Neural progenitor cell (in vitro differentiated cells): ENCODE data around the gene FHOD1. TPM values are rescaled to one million over a fixed set of nuclear protein-coding genes. Genes with fewer than 3 reads are reported as not detected.

Experiments
- DNase-seq: peaks from one replicate; pipeline ENCODE4 v3.0.0-alpha.2; 2016; ENCODE audit warnings: low spot score
- H2AFZ ChIP-seq: fragments of 200-600 bp; sonication (generic); replicated peaks from 2 replicates; pipeline ENCODE4 v1.6.1; 2016; ENCODE audit warnings: antibody characterized with exemption
- H3F3A ChIP-seq: fragments of 200-600 bp; sonication (generic); 2 replicates; pipeline ENCODE4 v1.6.1; 2016; ENCODE audit warnings: antibody characterized with exemption, low read depth
- H3K27ac ChIP-seq: fragments of 200-600 bp; sonication (generic); 2 replicates; pipeline ENCODE4 v1.5.1; 2016; ENCODE audit warnings: mild to moderate bottlenecking
- H3K27me3 ChIP-seq: fragments of 200-600 bp; sonication (generic); 2 replicates; pipeline ENCODE4 v1.6.1; 2016; ENCODE audit warnings: mild to moderate bottlenecking, moderate library complexity
- H3K36me3 ChIP-seq: fragments of 200-600 bp; sonication (generic); 2 replicates; pipeline ENCODE4 v1.5.1; 2016
- H3K4me1 ChIP-seq: fragments of 200-600 bp; sonication (generic); 2 replicates; pipeline ENCODE4 v1.6.1; 2016; ENCODE audit warnings: mixed run types
- H3K4me2 ChIP-seq: fragments of 200-600 bp; sonication (generic); 2 replicates; pipeline ENCODE4 v1.6.1; 2016
- H3K4me3 ChIP-seq: fragments of 200-600 bp; sonication (generic); 2 replicates; pipeline ENCODE4 v1.5.1; 2016
- H3K79me2 ChIP-seq: fragments of 200-600 bp; sonication (generic); 2 replicates; pipeline ENCODE4 v1.6.1; 2016; ENCODE audit warnings: low read depth
- H3K9ac ChIP-seq: fragments of 200-600 bp; sonication (generic); 2 replicates; pipeline ENCODE4 v1.6.1; 2016
- H3K9me3 ChIP-seq: fragments of 200-600 bp; sonication (generic); 2 replicates; pipeline ENCODE4 v1.5.1; 2016; ENCODE audit warnings: low read depth
- H4K20me1 ChIP-seq: fragments of 200-600 bp; sonication (generic); 2 replicates; pipeline ENCODE4 v1.6.1; 2016; ENCODE audit warnings: low read depth
- H3K27ac Mint-ChIP-seq: 3 replicates; pipeline ENCODE4 v1.8.0; 2021; ENCODE audit warnings: mixed read lengths
- H3K27me3 Mint-ChIP-seq: 2 replicates; pipeline ENCODE4 v1.8.0; 2022; ENCODE audit warnings: low read depth, mild to moderate bottlenecking, inconsistent platforms, moderate library complexity, mixed read lengths; ENCODE audit not compliant: insufficient read depth
- H3K36me3 Mint-ChIP-seq: 3 replicates; pipeline ENCODE4 v1.8.0; 2021; ENCODE audit warnings: mixed read lengths
- H3K4me1 Mint-ChIP-seq: 3 replicates; pipeline ENCODE4 v1.8.0; 2021; ENCODE audit warnings: mixed read lengths
- H3K4me3 Mint-ChIP-seq: 3 replicates; pipeline ENCODE4 v1.8.0; 2021; ENCODE audit warnings: mild to moderate bottlenecking, moderate library complexity, mixed read lengths
- H3K9me3 Mint-ChIP-seq: 3 replicates; pipeline ENCODE4 v1.8.0; 2020; ENCODE audit warnings: mixed read lengths
- CTCF ChIP-seq: fragments of 200-600 bp; sonication (generic); IDR thresholded peaks from 2 replicates; pipeline ENCODE4 v1.5.1; 2017; ENCODE audit warnings: antibody characterized with exemption, mild to moderate bottlenecking
- EZH2 ChIP-seq: fragments of 200-600 bp; sonication (generic); IDR thresholded peaks from 2 replicates; pipeline ENCODE4 v1.6.1; 2017; ENCODE audit warnings: antibody characterized with exemption, mild to moderate bottlenecking, moderate library complexity
- EZH2phosphoT487 ChIP-seq: fragments of 200-600 bp; sonication (generic); IDR thresholded peaks from 2 replicates; pipeline ENCODE4 v1.6.1; 2017; ENCODE audit warnings: antibody characterized with exemption
- total RNA-seq: library from RNA; depleted of rRNA; stranded (reverse); fragments of >200 nt; gene quantifications from 2 replicates; pipeline ENCODE4 v1.2.3, GENCODE V29; 2015; ENCODE audit warnings: low replicate concordance

FHOD1 gene
- total RNA-seq, 1 donor from 2014 or later, result 5.5 TPM

GRCh38 chr16:67268136-67268579 lies 20.9 kb upstream of the FHOD1 start:
- Mint-ChIP-seq H3K36me3 (no peaks in the 10 kb centered on the region), H3K9me3 (peaks cover 2% of the 10 kb centered on the region), H3K27ac (no peak overlapping the region), H3K4me3 (no peak overlapping the region), H3K27me3 (peaks cover 7% of the 10 kb centered on the region), H3K4me1 (no peaks in the 10 kb centered on the region)
- TF ChIP-seq EZH2, result no peak
- no peak for TF ChIP-seq CTCF
- no peak for TF ChIP-seq EZH2phosphoT487
- H3K27ac ChIP-seq, result no peak overlapping the region
- no peaks in the 10 kb centered on the region for H3K4me1 ChIP-seq
- H3K27me3 ChIP-seq, result no peaks in the 10 kb centered on the region
- no peak overlapping the region for H3K4me3 ChIP-seq
- H2AFZ ChIP-seq, result no peak overlapping the region
- no peak for DNase-seq
- no peaks in the 10 kb centered on the region for H3F3A ChIP-seq
- no peaks in the 10 kb centered on the region for H4K20me1 ChIP-seq
- no peaks in the 10 kb centered on the region for H3K36me3 ChIP-seq
- no peaks in the 10 kb centered on the region for H3K9me3 ChIP-seq
- no peak overlapping the region for H3K4me2 ChIP-seq
- no peak overlapping the region for H3K9ac ChIP-seq
- no peaks in the 10 kb centered on the region for H3K79me2 ChIP-seq

GRCh38 chr16:67265834-67266233 lies 18.6 kb upstream of the FHOD1 start:
- Histone ChIP-seq H3K4me2 (no peak overlapping the region), H3K9me3 (no peaks in the 10 kb centered on the region), H2AFZ (no peak overlapping the region), H3K9ac (no peak overlapping the region), H3K36me3 (no peaks in the 10 kb centered on the region), H3K4me1 (no peaks in the 10 kb centered on the region), H3K27me3 (no peaks in the 10 kb centered on the region), H3K27ac (no peak overlapping the region), H3F3A (no peaks in the 10 kb centered on the region), H3K79me2 (no peaks in the 10 kb centered on the region), H4K20me1 (no peaks in the 10 kb centered on the region), H3K4me3 (no peak overlapping the region)
- Mint-ChIP-seq H3K9me3 (peaks cover 2% of the 10 kb centered on the region), H3K27ac (no peak overlapping the region), H3K27me3 (peaks cover 5% of the 10 kb centered on the region), H3K4me1 (peaks cover under 1% of the 10 kb centered on the region), H3K4me3 (no peak overlapping the region), H3K36me3 (no peaks in the 10 kb centered on the region)
- TF ChIP-seq EZH2 (no peak), EZH2phosphoT487 (no peak), CTCF (no peak)
- DNase-seq, result no peak

GRCh38 chr16:67264866-67265265 lies 17.6 kb upstream of the FHOD1 start:
- H3K9me3 Mint-ChIP-seq, result peaks cover 2% of the 10 kb centered on the region
- no peak overlapping the region for H3K9ac ChIP-seq
- no peaks in the 10 kb centered on the region for H3K27me3 ChIP-seq
- no peaks in the 10 kb centered on the region for H3K36me3 Mint-ChIP-seq
- H4K20me1 ChIP-seq, result no peaks in the 10 kb centered on the region
- H3K4me3 ChIP-seq, result no peak overlapping the region
- DNase-seq, result no peak
- no peak overlapping the region for H2AFZ ChIP-seq
- no peaks in the 10 kb centered on the region for H3K4me1 ChIP-seq
- TF ChIP-seq EZH2 (no peak), EZH2phosphoT487 (no peak), CTCF (no peak)
- no peak overlapping the region for H3K27ac ChIP-seq
- no peaks in the 10 kb centered on the region for H3K36me3 ChIP-seq
- peaks cover 5% of the 10 kb centered on the region for H3K27me3 Mint-ChIP-seq
- H3K79me2 ChIP-seq, result no peaks in the 10 kb centered on the region
- H3K27ac Mint-ChIP-seq, result no peak overlapping the region
- H3K9me3 ChIP-seq, result no peaks in the 10 kb centered on the region
- H3K4me1 Mint-ChIP-seq, result peaks cover 5% of the 10 kb centered on the region
- no peak overlapping the region for H3K4me3 Mint-ChIP-seq
- no peaks in the 10 kb centered on the region for H3F3A ChIP-seq
- H3K4me2 ChIP-seq, result no peak overlapping the region
